NCI-H187 treated with DMSO at 0.1 percent for 48 hours (cell line): ENCODE measurements around the gene TCF7L1.

ENCODE experiments used
- DNase-seq: peaks from one replicate; lab custom pipeline; 2025; lab: John Stamatoyannopoulos, UW

TCF7L1 gene

GRCh38 chr2:85354286-85355072 is 221.3 kb downstream of the TCF7L1 start, which contains the start of the genes ELMOD3 and RETSAT:
TSS of gene ELMOD3 (plus strand) at chr2:85354769. CDS start at chr2:85357199, 2,430 bp downstream.
TSS of gene RETSAT (minus strand) at chr2:85354528. CDS start at chr2:85354507, 21 bp downstream.
- peak; percentile 96 for DNase-seq

GRCh38 chr2:85355073-85355410 is 221.8 kb downstream of the TCF7L1 start:
- DNase-seq: no peak

GRCh38 chr2:85355521-85355920 is 222.3 kb downstream of the TCF7L1 start:
- DNase-seq: no peak

GRCh38 chr2:85356186-85356585 is 223.0 kb downstream of the TCF7L1 start:
- no peak for DNase-seq

- DNase-seq: no peak
Observed at GRCh38 chr2:85357736-85358135, 224.5 kb downstream of the TCF7L1 start.
